Cardiac septum (tissue), 1 donor: Measurements from ENCODE around the gene UBE2S. TPM values are rescaled to one million over a fixed set of nuclear protein-coding genes. Genes with fewer than 3 reads are reported as not detected.

Experiments
- DNase-seq: peaks from one replicate; pipeline ENCODE4 v3.0.0-alpha.2; 2020; ENCODE audit warnings: low spot score
- intact Hi-C: fragments of 100-400 bp; cut with DNase I; formaldehyde crosslinking; loops from one replicate; pipeline ENCODE4 v1.14.0; 2022
- total RNA-seq: library from RNA; stranded (reverse); fragmentation: NEBNext Ultra II Directional; extraction: Animal tissue kit (Norgen Biotek cat#: 25700); gene quantifications from one replicate; pipeline ENCODE4 v1.2.1, GENCODE V29; 2021
- donor health status: DM: no; HTN: no; CAD: no.

UBE2S gene
- total RNA-seq, 1 donor from 2014 or later, result 28.4 TPM

DNA sequence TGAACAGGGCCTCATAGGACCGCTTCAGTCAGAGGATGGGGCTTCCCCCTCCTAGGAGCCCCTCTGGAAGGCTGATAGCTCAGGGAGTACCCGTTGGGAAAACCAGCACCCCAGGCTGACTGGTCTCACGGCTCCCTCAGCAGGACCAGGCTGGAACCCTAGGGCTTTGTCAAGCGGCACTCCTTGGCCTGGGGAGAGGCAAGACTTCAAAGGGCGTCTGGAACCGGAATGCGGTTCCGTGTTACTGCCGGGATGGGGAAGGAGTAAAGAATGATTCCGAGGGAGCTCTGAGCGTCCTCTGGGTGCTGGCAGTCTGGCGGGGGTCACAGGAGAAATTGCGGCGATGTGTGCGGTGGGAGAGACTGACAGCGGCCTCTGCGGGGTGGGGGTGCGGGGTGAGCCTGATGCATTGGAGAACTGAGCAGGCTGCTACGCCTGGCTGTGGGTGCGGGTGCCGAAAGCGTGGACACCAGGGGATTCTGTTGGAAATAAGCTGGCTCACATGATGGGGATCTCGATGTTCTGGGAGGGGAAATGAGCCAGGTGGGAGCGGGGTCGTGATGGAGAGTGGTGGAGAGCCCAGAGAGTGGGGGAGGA, 54.9 kb downstream of the UBE2S start:
- no peak for DNase-seq
- intact Hi-C loops, result no loop called here

DNA sequence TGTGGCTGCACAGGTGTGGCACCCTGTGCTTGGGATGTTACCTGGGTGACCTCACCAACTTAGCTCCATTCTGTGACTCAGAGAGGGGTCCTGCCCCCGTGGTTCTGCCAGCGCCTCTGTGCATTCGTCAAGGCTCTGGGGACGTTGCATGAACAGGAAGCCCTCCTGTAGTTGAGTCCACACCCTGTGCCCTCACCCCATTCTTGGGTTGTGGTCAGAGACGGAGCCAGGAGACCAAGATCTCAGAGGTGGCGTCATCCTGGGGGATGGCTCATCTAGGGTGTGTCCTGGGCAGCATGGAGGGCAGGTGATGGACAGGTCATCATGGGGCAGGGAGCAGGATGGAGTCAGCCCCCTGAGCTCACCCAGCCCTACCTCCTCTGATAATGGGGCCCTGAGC, 55.5 kb downstream of the UBE2S start:
- DNase-seq, result no peak
- intact Hi-C loops, result no loop called here

DNA sequence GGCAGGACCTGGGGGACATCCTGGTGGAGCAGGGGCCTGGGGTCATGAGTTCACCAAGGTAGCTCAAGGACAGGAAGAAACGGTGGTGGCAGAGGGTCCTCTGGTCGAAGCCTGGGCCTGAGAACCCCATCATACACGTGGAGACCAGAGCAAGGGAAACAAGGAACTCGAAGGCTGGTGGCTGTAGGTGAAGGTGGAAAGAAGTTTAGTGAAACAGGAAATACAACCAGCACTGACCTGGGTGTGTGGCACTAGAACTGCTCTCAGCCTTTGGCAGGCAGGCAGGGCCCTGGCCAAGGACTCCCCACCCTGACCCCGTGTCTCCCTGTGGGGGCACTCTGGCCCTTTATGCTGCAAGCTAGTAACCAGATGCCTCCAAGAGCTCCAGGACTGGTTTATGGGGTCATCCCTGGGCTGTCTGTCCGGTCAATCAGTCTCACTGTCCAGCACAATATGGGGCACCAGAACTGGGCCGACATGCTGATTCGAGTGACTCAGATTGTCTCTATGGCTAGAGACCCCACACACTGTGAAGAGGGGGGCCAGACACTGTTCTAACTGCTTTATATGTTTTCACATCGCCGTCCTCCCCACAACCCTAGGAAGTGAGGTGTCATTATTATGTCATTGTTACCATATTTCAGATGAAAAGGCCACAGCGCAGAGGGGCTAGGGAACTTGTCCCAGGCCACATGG, 56.8 kb downstream of the UBE2S start:
- DNase-seq, result no peak
- intact Hi-C loops, result no loop called here

Other genes starting within 250 kb of the UBE2S start
- gene DNAAF3, start 241.2 kb downstream of the UBE2S start, total RNA-seq, result 3.4 TPM
- gene SYT5, start 227.5 kb downstream of the UBE2S start, total RNA-seq, result 0.30 TPM
- gene PTPRH, start 198.3 kb downstream of the UBE2S start, total RNA-seq, result 3.7 TPM
- 1.6 TPM for gene TMEM86B, start 179.0 kb downstream of the UBE2S start, total RNA-seq
- 43.0 TPM for gene PPP6R1, start 148.8 kb downstream of the UBE2S start, total RNA-seq
- gene HSPBP1, start 127.7 kb downstream of the UBE2S start, total RNA-seq, result 24.6 TPM
- 8.8 TPM for gene BRSK1, start 123.8 kb downstream of the UBE2S start, total RNA-seq
- 0.62 TPM for gene TMEM150B, start 82.4 kb downstream of the UBE2S start, total RNA-seq
- 6.1 TPM for gene KMT5C, start 67.9 kb downstream of the UBE2S start, total RNA-seq
- not detected for gene COX6B2, start 53.1 kb downstream of the UBE2S start, total RNA-seq
- not detected for gene GARIN5B, start 44.5 kb downstream of the UBE2S start, total RNA-seq
- gene IL11, start 37.3 kb downstream of the UBE2S start, total RNA-seq, result not detected
- not detected for gene TMEM190, start 31.0 kb downstream of the UBE2S start, total RNA-seq
- 0.65 TPM for gene TMEM238, start 23.5 kb downstream of the UBE2S start, total RNA-seq
- gene RPL28, start 21.9 kb downstream of the UBE2S start, total RNA-seq, result 479 TPM
- not detected for gene SHISA7, start 35.5 kb upstream of the UBE2S start, total RNA-seq
- 50.8 TPM for gene ISOC2, start 53.9 kb upstream of the UBE2S start, total RNA-seq
- not detected for gene C19orf85, start 57.0 kb upstream of the UBE2S start, total RNA-seq
- gene ZNF628, start 68.8 kb upstream of the UBE2S start, total RNA-seq, result 3.4 TPM
- 6.0 TPM for gene NAT14, start 77.4 kb upstream of the UBE2S start, total RNA-seq
- gene SSC5D, start 80.6 kb upstream of the UBE2S start, total RNA-seq, result 7.7 TPM
- gene SBK2, start 129.3 kb upstream of the UBE2S start, total RNA-seq, result 2.0 TPM
- gene SBK3, start 137.8 kb upstream of the UBE2S start, total RNA-seq, result 6.7 TPM
- gene ZNF579, start 173.1 kb upstream of the UBE2S start, total RNA-seq, result 12.2 TPM
- gene FIZ1, start 191.7 kb upstream of the UBE2S start, total RNA-seq, result 19.4 TPM
- 13.7 TPM for gene ZNF524, start 192.5 kb upstream of the UBE2S start, total RNA-seq
- gene ZNF865, start 197.9 kb upstream of the UBE2S start, total RNA-seq, result 15.7 TPM
- gene ZNF784, start 216.8 kb upstream of the UBE2S start, total RNA-seq, result 10.9 TPM
- 29.0 TPM for gene ZNF580, start 233.2 kb upstream of the UBE2S start, total RNA-seq
- 6.5 TPM for gene ZNF581, start 235.9 kb upstream of the UBE2S start, total RNA-seq
- gene CCDC106, start 240.4 kb upstream of the UBE2S start, total RNA-seq, result 15.9 TPM
- gene U2AF2, start 247.2 kb upstream of the UBE2S start, total RNA-seq, result 80.4 TPM